ENCODE data around the gene CUL3. TPM values are rescaled to one million over a fixed set of nuclear protein-coding genes. Genes with fewer than 3 reads are reported as not detected.

The CUL3 gene
- total and polyA plus RNA-seq, 10 of the 15 experiments (the other 5 are each of a cell fraction or from before 2014, with no cell fraction given), result 22.0 to 95.4 (median 53.4) TPM

DNA sequence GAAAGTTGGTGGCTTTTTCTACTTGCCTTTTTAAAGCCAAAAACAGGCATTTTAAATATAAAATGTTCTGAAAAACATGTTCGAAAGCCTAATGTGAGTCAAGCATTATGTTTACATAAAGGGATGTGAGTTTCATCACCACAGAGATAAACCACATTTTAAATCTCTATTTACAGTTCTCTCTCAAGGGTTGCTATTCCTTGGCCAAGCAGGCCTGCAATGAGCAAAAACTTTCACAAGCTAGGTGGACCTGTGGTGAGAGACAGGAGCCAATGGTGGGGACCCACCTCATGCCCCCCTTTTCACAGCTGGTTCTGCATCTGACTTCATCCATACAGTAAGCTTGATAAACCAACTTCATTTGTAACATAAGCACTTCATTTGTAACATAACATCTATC is 65.1 kb downstream of the CUL3 start:
- no peak overlapping the region for H3K9ac ChIP-seq (ENCODE audit: control insufficient read depth, insufficient read depth, low read length)
- no peaks in the 10 kb centered on the region for H4K20me1 ChIP-seq (ENCODE audit: control insufficient read depth, insufficient read depth)
- RAD21 ChIA-PET (ENCODE audit: unreplicated experiment), result interaction anchor here (0.6 to 8.9 kb wide), 13 partner anchors 9 to 131 kb away, joined by 3 to 94 read pairs (median 3); partner anchors contain the start of gene CUL3
- CTCF ChIA-PET, result interaction anchor here (0.7 to 1.9 kb wide), 9 partner anchors 9 to 132 kb away, joined by 3 to 9 read pairs (median 4); no protein-coding TSS in a partner anchor
- WGBS (ENCODE audit: insufficient coverage, insufficient replicate concordance, low lambda C conversion rate, missing lambda C conversion rate), result 0% methylated on average over 1 of the region's 1 CpG
- peaks cover 52% of the 10 kb centered on the region for H3K4me1 ChIP-seq (ENCODE audit: control insufficient read depth, insufficient read depth, low read length)
- no peak overlapping the region; the same call in 1 of the 2 replicates for H3K4me3 ChIP-seq
- H3K9me3 ChIP-seq (replicated peaks; ENCODE audit: control insufficient read depth, insufficient read depth, low read length), result no peaks in the 10 kb centered on the region
- in situ Hi-C loops (cut with MboI) (loop anchor here (5.0 kb wide), 1 partner anchor 47 kb away; no protein-coding TSS in a partner anchor), intact Hi-C loops (cut with micrococcal nuclease; ENCODE audit: unreplicated experiment) (loop anchor here (1.0 to 5.0 kb wide), 4 partner anchors 57 to 147 kb away; partner anchors contain the start of gene CUL3)
- peak; percentile 86 for DNase-seq (ENCODE audit: low read depth, low spot score)
- BruUV-seq (replicated peaks), result no TSS peak
- no peaks in the 10 kb centered on the region for H3K27me3 ChIP-seq (replicated peaks in 1 of 2; ENCODE audit: control insufficient read depth in 2 of 2, insufficient read depth in 2 of 2, low read length in 1 of 2)
- no peaks in the 10 kb centered on the region for H3K36me3 ChIP-seq (ENCODE audit: control insufficient read depth in 2 of 2, insufficient read depth in 2 of 2, low read length in 1 of 2)
- POLR2A ChIA-PET, result interaction anchor here (0.6 to 6.2 kb wide), 7 partner anchors 14 to 67 kb away, joined by 3 to 49 read pairs (median 3); no protein-coding TSS in a partner anchor
- FAIRE-seq, result peak; percentile 75
- peak overlapping the region; percentile 88 for H3K27ac ChIP-seq (ENCODE audit: control insufficient read depth, insufficient read depth)
- peak; percentile 78 for ATAC-seq
- H3K79me2 ChIP-seq (ENCODE audit: control insufficient read depth, insufficient read depth, low read length), result peaks cover 84% of the 10 kb centered on the region
- peak overlapping the region; percentile 72 for H3K4me2 ChIP-seq (ENCODE audit: control insufficient read depth, insufficient read depth)
- H2AFZ ChIP-seq (ENCODE audit: control insufficient read depth, low read depth, low read length), result no peak overlapping the region
- SMC1A ChIA-PET (ENCODE audit: uncharacterized antibody, unreplicated experiment), result interaction anchor here (0.7 to 8.9 kb wide), 18 partner anchors 9 to 147 kb away, joined by 3 to 219 read pairs (median 5); partner anchors contain the start of gene CUL3
- TF ChIP-seq IKZF2 (IDR thresholded peaks at IDR 0.05) (peak; percentile 71 to 75), LARP7 (IDR thresholded peaks at IDR 0.05) (no peak), ESRRA (IDR thresholded peaks at IDR 0.05; ENCODE audit: low read length) (no peak), NFXL1 (IDR thresholded peaks at IDR 0.05; ENCODE audit: borderline replicate concordance) (no peak), BACH1 (IDR thresholded peaks at IDR 0.05; ENCODE audit: borderline replicate concordance) (peak; percentile 32; the same call in 1 of the 2 replicates), NFIC (IDR thresholded peaks at IDR 0.05; ENCODE audit: low read depth, low read length) (peak; percentile 90), GATAD2B (conservative IDR thresholded peaks at IDR 0.05; ENCODE audit: low read depth) (no peak), POLR2A (IDR thresholded peaks at IDR 0.05; ENCODE audit: low read depth, low read length) (no peak), PAX8 (IDR thresholded peaks at IDR 0.05) (no peak), SIX5 (IDR thresholded peaks at IDR 0.05; ENCODE audit: low read depth, low read length, severe bottlenecking) (no peak)
- TF ChIP-seq, protein P1, sequence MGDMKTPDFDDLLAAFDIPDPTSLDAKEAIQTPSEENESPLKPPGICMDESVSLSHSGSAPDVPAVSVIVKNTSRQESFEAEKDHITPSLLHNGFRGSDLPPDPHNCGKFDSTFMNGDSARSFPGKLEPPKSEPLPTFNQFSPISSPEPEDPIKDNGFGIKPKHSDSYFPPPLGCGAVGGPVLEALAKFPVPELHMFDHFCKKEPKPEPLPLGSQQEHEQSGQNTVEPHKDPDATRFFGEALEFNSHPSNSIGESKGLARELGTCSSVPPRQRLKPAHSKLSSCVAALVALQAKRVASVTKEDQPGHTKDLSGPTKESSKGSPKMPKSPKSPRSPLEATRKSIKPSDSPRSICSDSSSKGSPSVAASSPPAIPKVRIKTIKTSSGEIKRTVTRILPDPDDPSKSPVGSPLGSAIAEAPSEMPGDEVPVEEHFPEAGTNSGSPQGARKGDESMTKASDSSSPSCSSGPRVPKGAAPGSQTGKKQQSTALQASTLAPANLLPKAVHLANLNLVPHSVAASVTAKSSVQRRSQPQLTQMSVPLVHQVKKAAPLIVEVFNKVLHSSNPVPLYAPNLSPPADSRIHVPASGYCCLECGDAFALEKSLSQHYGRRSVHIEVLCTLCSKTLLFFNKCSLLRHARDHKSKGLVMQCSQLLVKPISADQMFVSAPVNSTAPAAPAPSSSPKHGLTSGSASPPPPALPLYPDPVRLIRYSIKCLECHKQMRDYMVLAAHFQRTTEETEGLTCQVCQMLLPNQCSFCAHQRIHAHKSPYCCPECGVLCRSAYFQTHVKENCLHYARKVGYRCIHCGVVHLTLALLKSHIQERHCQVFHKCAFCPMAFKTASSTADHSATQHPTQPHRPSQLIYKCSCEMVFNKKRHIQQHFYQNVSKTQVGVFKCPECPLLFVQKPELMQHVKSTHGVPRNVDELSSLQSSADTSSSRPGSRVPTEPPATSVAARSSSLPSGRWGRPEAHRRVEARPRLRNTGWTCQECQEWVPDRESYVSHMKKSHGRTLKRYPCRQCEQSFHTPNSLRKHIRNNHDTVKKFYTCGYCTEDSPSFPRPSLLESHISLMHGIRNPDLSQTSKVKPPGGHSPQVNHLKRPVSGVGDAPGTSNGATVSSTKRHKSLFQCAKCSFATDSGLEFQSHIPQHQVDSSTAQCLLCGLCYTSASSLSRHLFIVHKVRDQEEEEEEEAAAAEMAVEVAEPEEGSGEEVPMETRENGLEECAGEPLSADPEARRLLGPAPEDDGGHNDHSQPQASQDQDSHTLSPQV (IDR thresholded peaks at IDR 0.05), result no peak
- TF ChIP-seq, protein P2, sequence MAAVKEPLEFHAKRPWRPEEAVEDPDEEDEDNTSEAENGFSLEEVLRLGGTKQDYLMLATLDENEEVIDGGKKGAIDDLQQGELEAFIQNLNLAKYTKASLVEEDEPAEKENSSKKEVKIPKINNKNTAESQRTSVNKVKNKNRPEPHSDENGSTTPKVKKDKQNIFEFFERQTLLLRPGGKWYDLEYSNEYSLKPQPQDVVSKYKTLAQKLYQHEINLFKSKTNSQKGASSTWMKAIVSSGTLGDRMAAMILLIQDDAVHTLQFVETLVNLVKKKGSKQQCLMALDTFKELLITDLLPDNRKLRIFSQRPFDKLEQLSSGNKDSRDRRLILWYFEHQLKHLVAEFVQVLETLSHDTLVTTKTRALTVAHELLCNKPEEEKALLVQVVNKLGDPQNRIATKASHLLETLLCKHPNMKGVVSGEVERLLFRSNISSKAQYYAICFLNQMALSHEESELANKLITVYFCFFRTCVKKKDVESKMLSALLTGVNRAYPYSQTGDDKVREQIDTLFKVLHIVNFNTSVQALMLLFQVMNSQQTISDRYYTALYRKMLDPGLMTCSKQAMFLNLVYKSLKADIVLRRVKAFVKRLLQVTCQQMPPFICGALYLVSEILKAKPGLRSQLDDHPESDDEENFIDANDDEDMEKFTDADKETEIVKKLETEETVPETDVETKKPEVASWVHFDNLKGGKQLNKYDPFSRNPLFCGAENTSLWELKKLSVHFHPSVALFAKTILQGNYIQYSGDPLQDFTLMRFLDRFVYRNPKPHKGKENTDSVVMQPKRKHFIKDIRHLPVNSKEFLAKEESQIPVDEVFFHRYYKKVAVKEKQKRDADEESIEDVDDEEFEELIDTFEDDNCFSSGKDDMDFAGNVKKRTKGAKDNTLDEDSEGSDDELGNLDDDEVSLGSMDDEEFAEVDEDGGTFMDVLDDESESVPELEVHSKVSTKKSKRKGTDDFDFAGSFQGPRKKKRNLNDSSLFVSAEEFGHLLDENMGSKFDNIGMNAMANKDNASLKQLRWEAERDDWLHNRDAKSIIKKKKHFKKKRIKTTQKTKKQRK (IDR thresholded peaks at IDR 0.05; ENCODE audit: low read depth, low read length), result no peak
- TF ChIP-seq, protein P3, sequence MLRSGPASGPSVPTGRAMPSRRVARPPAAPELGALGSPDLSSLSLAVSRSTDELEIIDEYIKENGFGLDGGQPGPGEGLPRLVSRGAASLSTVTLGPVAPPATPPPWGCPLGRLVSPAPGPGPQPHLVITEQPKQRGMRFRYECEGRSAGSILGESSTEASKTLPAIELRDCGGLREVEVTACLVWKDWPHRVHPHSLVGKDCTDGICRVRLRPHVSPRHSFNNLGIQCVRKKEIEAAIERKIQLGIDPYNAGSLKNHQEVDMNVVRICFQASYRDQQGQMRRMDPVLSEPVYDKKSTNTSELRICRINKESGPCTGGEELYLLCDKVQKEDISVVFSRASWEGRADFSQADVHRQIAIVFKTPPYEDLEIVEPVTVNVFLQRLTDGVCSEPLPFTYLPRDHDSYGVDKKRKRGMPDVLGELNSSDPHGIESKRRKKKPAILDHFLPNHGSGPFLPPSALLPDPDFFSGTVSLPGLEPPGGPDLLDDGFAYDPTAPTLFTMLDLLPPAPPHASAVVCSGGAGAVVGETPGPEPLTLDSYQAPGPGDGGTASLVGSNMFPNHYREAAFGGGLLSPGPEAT (IDR thresholded peaks at IDR 0.05; ENCODE audit: low read depth), result peak; percentile 44; the same call in 1 of the 2 replicates

All from GM12878 (cell line).